GM19328 (cell line): Measurements from ENCODE around the gene PPM1L.

Experiments used
- ATAC-seq: cut with Tn5 transposase; IDR thresholded peaks from one replicate; pipeline ENCODE4 v1.9.1; 2021; ENCODE audit warnings: mild to moderate bottlenecking, moderate library complexity; ENCODE audit not compliant: unreplicated experiment

Gene PPM1L

DNA sequence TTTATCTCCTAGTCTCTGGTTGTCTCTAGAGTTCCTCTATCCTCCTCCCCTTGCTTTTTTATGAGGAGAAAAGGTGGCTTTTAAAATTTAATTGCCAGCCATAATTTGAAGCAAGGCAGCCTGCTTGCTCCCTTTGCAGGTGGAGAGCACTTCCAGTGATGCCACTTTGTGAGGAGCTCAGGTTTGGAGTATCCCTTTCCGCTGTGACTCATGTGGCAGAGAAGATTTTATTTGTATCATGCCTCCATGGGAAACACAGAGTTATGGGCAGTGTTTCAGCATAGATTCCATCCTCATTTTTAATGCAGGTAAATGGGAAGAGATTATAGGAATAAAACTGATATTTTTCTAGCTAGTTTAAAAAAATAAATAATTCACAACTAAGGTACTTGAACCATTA lies 7.0 kb downstream of the PPM1L start:
- ATAC-seq: no peak

DNA sequence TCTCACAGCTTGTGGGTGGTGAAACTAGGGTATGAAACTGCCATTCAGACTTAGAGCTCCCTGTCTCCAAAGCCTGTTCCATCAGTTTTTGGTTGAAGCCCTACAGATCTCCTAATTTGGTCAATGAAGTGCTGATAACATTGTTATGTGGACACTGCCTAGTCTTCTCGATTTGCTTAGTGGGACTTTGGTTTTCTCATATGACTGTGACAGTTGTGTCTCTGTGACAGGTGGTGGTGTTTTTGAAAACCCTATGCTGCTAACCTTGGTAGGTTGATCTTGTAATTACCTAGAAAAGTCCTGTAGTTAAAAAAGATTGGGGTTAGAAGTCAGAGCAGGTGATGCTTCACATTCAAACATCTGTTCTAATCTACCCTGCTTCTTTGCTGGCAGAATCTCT lies 9.2 kb downstream of the PPM1L start:
- ATAC-seq: no peak

GRCh38 chr3:160768031-160768430 lies 12.0 kb downstream of the PPM1L start:
- ATAC-seq: no peak

DNA sequence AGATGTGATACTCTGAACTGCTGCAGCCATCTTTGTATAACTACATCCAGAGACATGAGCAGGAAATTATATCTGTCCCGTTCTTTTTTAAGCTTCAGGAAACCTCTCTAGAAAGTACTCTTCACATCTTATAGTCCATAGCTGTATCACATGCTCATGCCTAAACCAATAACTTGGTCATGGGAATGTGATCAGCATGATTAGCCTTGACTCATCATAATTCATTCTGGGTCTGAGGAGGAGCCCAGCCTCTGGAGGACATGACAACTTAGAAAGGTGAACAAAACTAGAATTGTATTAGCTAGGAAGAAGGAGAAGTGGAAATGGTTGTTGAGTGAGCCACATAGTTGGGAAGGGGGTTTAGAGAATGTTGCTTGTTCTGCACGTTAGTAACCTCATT lies 12.9 kb downstream of the PPM1L start:
- ATAC-seq: no peak

DNA sequence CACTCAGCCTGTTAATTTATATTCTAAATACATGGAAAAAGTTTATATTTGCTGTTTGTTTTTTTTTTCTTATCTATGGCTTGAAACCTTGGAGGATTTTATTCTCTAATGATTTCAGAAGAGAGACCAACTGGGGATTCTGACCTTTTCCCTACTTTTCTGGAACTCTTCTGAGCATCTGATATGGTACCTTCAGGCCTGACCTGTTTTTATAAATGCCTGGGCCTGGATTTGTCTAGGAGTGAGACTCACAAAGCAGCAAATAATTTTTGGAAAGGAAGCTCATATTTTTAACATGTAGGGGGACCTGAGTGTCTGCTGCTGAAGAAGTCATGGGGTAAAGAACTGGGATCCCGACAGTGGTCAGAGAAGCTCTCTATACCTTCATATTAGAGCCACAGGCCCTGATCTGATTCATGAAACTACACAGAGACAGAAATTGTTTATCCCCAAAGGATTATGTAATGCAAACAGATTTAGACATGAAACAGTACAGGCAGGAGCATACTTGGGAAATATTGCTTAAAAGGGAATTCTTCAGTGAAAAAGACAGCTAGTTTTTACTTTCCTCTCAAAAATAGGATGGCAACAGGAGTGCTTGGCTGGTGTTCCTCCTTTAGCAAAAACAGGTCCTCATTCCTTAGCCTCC lies 15.9 kb downstream of the PPM1L start:
- ATAC-seq: no peak

DNA sequence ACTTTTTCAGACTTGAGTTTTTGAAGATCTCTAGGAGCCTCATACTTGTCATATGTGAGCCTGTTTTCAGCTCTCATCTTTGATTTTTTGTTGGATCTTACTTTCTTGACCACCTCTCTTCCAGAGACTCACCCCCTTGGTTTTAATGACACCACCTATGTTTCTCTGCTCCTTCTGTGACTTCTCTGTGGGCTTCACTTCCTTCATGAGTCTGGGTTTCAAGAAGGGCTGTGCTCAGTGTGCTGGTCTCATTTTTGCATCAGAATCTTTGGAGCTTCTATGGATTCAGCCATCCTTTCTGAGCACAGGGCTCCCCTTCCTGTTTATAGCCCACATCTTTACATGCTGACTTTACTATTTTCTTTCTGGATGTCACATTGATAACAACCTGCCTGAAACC lies 17.7 kb downstream of the PPM1L start:
- ATAC-seq: no peak

DNA sequence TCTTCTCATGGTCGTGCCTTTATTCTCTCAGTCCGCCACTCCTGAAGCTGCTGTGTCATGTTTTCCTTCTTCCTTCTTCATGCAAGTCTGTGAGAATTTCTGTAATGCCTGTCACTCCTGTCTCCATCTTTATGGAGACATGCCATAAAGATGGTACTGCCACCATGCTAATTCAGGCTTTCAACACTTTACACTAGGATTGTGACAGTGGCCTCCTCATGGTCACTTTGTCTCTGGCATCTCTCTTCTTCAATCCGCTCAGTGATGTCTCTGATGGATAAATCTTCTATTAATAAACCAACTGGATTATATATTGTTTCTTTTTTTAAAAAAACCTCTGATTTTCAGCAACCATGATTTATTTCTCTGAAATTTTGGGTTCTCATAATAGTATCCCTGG lies 18.1 kb downstream of the PPM1L start:
- ATAC-seq: no peak

DNA sequence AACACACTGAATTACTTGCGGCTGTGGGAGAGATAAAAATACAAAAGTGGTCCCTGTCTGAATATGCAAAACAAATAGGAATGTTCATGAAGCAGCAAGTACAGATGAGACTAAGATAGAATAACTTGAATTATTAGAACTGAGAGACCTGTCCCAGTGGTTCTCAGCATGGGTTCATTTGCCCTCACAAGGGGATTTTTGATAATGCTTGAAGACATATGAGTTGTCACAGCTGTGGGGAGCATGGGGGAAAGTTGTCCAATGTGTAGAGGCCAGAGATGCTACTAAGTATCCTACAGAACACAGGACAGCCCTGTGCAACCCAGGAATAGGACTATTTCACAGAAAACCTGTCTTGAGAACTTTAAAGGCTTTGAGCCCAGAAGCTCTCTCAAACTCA lies 22.4 kb downstream of the PPM1L start:
- ATAC-seq: no peak

DNA sequence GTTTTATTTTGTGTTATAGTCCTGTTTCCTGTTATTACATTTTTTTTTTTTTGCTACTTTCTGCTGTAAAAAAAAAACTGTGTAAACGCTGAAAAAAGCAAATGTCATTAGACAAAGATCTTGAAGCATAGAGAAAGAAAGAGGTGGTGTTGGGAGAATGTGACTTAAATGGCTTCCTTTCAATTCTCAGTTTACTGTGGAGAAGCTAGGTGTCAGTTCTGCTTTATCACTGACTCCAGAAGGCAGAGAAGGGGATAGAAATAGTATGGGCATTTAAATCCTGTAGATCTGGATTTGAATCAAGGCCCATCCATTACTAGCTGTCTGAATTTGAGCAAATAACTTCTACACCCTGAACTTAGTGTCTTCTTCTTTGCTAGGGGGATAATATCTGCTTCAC lies 23.0 kb downstream of the PPM1L start:
- no peak for ATAC-seq

- no peak for ATAC-seq
These were observed 24.2 kb downstream of the PPM1L start for GRCh38 chr3:160780245-160780644.

- no peak for ATAC-seq
These were observed 25.4 kb downstream of the PPM1L start for GRCh38 chr3:160781402-160781801.

- ATAC-seq: no peak
These were observed 25.8 kb downstream of the PPM1L start for GRCh38 chr3:160781863-160782262.

DNA sequence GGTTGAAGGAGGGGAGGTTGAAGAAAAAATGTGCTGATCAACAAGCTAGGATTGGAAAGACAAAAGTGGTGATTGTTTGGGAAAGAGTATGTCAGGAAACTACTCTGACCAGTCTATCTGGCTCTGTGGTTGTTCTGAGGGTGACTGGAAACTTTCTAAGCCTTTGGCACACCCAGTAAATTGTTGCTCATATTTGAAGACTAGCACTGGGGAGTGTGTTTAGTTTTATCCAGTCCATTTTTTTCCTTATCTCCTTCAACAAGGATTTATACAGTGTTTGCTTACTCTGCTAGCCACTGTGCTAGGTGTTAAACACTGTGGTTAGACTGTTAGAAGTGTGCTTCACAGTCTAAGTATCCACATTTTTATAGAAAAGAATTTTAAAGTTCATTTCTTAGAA lies 28.8 kb downstream of the PPM1L start:
- no peak for ATAC-seq

- no peak for ATAC-seq
These were observed 34.7 kb downstream of the PPM1L start for GRCh38 chr3:160790726-160791125.

DNA sequence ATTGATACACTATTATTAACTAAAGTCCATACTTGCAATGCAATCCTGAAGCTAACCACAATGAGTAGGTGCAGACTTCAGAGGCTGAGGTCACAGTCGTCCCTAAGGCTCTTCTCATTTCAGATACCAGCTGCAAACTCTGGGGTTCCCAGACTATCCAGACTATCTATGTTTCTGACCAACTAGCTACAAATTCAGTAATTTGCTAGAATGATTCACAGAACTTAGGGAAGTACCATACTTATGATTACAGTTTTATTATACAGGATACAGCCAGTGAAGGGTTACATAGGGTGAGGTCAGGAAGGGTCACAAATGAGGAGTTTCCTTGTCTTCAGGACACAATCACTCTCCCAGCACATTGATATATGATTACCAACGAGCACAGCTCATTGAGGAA lies 36.5 kb downstream of the PPM1L start:
- no peak for ATAC-seq

DNA sequence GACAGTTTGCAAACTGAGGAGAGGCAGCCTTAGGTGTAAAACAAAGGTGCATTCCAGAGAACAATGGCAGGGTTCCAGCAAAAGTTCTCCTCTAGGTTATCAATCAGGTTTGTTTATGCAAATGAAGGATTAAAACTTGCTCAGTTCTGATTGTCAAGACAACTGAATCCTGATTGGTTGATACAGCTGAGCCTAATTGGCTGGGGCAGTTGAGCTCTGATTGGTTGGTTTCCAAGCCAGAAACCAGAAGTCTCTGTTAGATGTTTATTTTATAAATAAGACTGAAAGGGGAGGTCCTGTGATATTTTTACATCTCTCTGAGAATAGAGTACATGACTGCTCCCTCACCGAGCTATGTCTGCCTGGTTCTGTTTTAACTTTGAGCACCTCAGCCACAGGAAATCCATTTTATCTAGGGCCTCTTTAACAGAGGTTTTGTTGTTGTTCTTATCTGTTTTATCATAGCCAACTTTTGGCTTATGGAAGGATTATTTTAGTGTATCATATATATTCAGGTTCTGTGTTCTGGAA lies 37.8 kb downstream of the PPM1L start:
- ATAC-seq: no peak

DNA sequence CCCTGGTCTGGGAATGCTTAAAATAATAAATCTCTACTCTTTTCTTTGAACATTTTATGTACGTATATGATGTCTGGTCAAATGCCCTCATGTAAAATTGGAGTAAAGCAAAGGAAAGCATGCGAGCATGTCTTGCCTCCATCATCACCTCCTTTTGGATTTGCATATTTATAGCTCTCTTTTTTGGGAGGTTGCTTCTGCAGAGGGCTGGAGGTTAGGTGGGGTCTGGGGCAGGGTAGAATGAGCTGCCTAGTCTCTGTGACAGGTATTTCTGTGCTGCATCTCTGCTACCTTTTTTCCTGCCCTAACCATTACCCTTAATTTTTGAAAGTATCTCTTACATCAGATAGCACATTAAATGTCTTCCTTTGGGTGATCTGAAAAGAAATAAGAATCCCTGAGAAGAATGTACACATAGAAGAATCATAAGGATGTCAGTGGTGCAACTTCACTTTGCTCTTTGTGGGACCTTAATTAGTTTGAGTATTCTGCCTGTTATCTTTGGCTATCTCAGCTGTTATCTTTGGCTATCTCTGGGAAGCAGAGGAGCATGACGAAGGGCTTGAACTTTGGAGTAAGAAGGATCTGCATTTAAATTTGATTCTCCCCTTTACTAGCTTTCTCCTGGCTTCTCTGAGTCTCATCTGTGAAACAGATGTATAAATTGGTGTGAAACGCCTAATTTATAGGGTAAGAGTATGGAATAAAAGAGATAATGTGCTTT lies 40.2 kb downstream of the PPM1L start:
- no peak for ATAC-seq

DNA sequence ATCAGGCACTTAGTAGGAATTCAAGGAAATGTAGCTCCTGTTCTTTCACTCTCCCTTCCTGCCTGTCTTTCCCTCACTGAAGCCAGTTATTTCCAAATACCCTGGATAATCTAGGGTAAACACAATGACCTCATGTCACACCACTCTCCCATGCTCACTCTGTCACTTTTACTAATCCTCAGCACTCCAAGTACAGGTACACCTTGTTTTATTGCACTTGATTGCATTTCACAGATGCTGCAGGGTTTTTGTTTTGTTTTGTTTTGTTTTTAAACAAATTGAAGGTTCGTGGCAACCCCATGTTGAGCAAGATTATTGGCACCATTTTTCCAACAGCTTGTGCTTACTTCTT lies 40.8 kb downstream of the PPM1L start:
- ATAC-seq: no peak

DNA sequence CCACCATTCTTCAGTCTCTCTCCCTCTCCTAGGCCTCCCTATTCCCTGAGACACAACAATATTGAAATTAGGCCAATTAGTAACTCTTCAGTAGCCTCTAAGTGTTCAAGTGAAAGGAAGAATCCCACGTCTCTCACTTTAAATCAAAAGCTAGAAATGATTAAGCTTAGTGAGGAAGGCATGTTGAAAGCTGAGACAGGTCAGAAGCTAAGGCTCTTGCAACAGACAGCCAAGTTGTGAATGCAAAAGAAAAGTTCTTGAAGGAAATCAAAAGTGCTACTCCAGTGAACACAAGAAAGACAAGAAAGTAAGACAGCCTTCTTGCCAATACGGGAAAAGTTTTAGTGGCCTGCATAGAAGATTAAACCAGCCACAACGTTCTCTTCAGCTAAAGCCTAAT lies 41.3 kb downstream of the PPM1L start:
- ATAC-seq: no peak

- ATAC-seq: peak; percentile 63
These were observed 45.5 kb downstream of the PPM1L start for GRCh38 chr3:160801386-160802118.

DNA sequence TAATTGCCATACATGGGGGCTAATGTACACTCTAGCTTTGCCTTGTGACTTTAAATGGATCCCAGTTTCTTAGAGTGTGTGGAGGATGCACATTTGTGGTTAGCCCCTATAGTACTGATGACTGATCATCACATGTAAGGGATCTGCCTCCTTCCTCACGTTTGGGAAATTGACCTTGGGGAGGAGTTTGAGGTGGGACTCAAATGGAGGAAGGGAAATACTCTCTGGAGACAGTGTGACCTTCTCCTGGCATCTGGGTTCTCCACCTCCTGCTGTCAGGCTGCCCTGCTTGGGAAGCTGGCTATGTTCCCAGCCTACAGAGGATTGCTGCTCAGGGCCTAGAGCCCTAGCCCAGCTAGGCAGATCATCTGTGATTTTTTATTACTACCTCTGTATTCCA lies 48.7 kb downstream of the PPM1L start:
- no peak for ATAC-seq

- ATAC-seq: no peak
These were observed 50.1 kb downstream of the PPM1L start for GRCh38 chr3:160806094-160806493.
